DND-41 (cell line): ENCODE data around the gene ZCCHC9.
A peak's percentile ranks its signal among the peaks of the same experiment; 100 is the strongest.
"Not testable (repeated sequence)": the region's sequence is repeated elsewhere in the genome, so short reads cannot be mapped to it uniquely, and the experiment has no call there.

ENCODE experiments used
- ATAC-seq: fragments of 200-7000 bp; cut with Tn5 transposase; 3 replicates; pipeline ENCODE4 v1.9.1; 2021; ENCODE audit warnings: low read depth; ENCODE audit not compliant: insufficient read depth
- DNase-seq: peaks from one replicate; pipeline ENCODE4 v3.0.0-alpha.2; 2020
- H2AFZ ChIP-seq: 2 replicates; pipeline ENCODE4 v1.6.0; 2012; ENCODE audit warnings: low read depth, low read length
- H3K27ac ChIP-seq: 2 replicates; pipeline ENCODE4 v1.5.1; 2012; ENCODE audit warnings: low read length, inconsistent platforms
- H3K27me3 ChIP-seq: fragments of 200-600 bp; sonication (generic); 2 replicates; pipeline ENCODE4 v1.6.0; 2012; ENCODE audit warnings: low read length, mild to moderate bottlenecking, inconsistent platforms; ENCODE audit not compliant: insufficient read depth, poor library complexity
- H3K36me3 ChIP-seq: 2 replicates; pipeline ENCODE4 v1.5.1; 2012; ENCODE audit warnings: low read length, inconsistent platforms; ENCODE audit not compliant: insufficient read depth
- H3K4me1 ChIP-seq: 2 replicates; pipeline ENCODE4 v1.5.1; 2012; ENCODE audit warnings: mild to moderate bottlenecking, low read length; ENCODE audit not compliant: insufficient read depth
- H3K4me2 ChIP-seq: 2 replicates; pipeline ENCODE4 v1.6.0; 2012; ENCODE audit warnings: mild to moderate bottlenecking, moderate library complexity, low read length, inconsistent platforms; ENCODE audit not compliant: insufficient read depth
- H3K4me3 ChIP-seq, 2 experiments: fragments of 200-600 bp in 1 of 2; shearing (Covaris generic) in 1 of 2; 2 replicates each; pipeline ENCODE4 v1.5.1; 2012 to 2016; ENCODE audit warnings: inconsistent platforms in 2 of 2, low read length in 2 of 2, mild to moderate bottlenecking in 2 of 2, low read depth in 1 of 2, moderate library complexity in 1 of 2
- H3K79me2 ChIP-seq: 2 replicates; pipeline ENCODE4 v1.6.0; 2012; ENCODE audit warnings: low read length, inconsistent platforms; ENCODE audit not compliant: insufficient read depth
- H3K9ac ChIP-seq: 2 replicates; pipeline ENCODE4 v1.6.0; 2012; ENCODE audit warnings: low read depth, mild to moderate bottlenecking, inconsistent platforms, low read length, moderate library complexity
- H3K9me3 ChIP-seq: 2 replicates; pipeline ENCODE4 v1.5.1; 2012; ENCODE audit warnings: low read length, moderate library complexity, mild to moderate bottlenecking, inconsistent platforms; ENCODE audit not compliant: insufficient read depth, severe bottlenecking
- H4K20me1 ChIP-seq: 2 replicates; pipeline ENCODE4 v1.6.0; 2012; ENCODE audit warnings: low read length; ENCODE audit not compliant: insufficient read depth
- CTCF ChIP-seq: IDR thresholded peaks from 2 replicates; pipeline ENCODE4 v1.5.1; 2012; ENCODE audit warnings: borderline replicate concordance, low read length, moderate library complexity, mild to moderate bottlenecking; ENCODE audit not compliant: poor library complexity, severe bottlenecking; ENCODE audit errors: extremely low read depth
- EZH2 ChIP-seq: IDR thresholded peaks from 3 replicates; pipeline ENCODE4 v1.6.1; 2012; ENCODE audit warnings: borderline replicate concordance, low read depth, mild to moderate bottlenecking, moderate library complexity, low read length, inconsistent platforms; ENCODE audit not compliant: severe bottlenecking

The ZCCHC9 gene

GRCh38 chr5:81286059-81286617 lies 15.2 kb upstream of the ZCCHC9 start:
- ATAC-seq (no peak), DNase-seq (no peak)
- TF ChIP-seq EZH2 (no peak), CTCF (no peak)
- H3K4me3 ChIP-seq: no peak overlapping the region
- H3K27me3 ChIP-seq: no peaks in the 10 kb centered on the region
- no peak overlapping the region for H3K27ac ChIP-seq
- no peaks in the 10 kb centered on the region for H3K36me3 ChIP-seq
- no peaks in the 10 kb centered on the region for H3K9me3 ChIP-seq
- H3K79me2 ChIP-seq: peaks cover 29% of the 10 kb centered on the region
- H3K4me2 ChIP-seq: no peak overlapping the region
- H3K9ac ChIP-seq: no peak overlapping the region
- H4K20me1 ChIP-seq: no peaks in the 10 kb centered on the region
- H3K4me1 ChIP-seq: peaks cover 11% of the 10 kb centered on the region
- H2AFZ ChIP-seq: no peak overlapping the region

GRCh38 chr5:81288021-81288433 lies 13.4 kb upstream of the ZCCHC9 start:
- no peaks in the 10 kb centered on the region for H4K20me1 ChIP-seq
- peaks cover 44% of the 10 kb centered on the region for H3K79me2 ChIP-seq
- no peak for ATAC-seq

DNA sequence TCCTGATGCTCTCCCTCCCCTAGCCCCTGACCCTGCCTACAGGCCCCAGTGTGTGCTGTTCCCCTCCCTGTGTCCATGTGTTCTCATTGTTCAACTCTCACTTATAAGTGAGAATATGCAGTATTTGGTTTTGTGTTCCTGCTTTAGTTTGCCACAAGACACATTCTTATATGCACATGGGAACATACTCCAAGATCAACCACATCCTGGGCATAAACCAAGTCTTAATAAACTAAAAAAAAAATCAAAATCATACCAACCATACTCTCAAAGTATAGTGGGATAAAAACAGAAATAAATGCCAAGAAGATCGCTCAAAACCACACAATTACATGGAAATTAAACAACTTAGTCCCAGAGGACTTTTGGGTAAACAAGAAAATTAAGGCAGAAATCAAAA lies 11.2 kb upstream of the ZCCHC9 start:
- Histone ChIP-seq H3K9me3 (peaks cover 20% of the 10 kb centered on the region), H3K4me3 (no peak overlapping the region), H3K9ac (no peak overlapping the region), H3K27ac (no peak overlapping the region), H3K4me2 (no peak overlapping the region), H3K27me3 (no peaks in the 10 kb centered on the region), H3K79me2 (peaks cover 53% of the 10 kb centered on the region), H3K4me1 (peaks cover 11% of the 10 kb centered on the region), H2AFZ (no peak overlapping the region), H4K20me1 (no peaks in the 10 kb centered on the region), H3K36me3 (peaks cover 10% of the 10 kb centered on the region; the same call in 1 of the 2 replicates)
- ATAC-seq: peak; percentile 72
- no peak for DNase-seq
- TF ChIP-seq EZH2: no peak
- TF ChIP-seq CTCF: no peak

More at GRCh38 chr5:81288021-81288433, 13.4 kb upstream of the ZCCHC9 start:
- H3K4me2 ChIP-seq: no peak overlapping the region
- H3K36me3 ChIP-seq: 0 out of 2 replicates have a peak, but pooled peaks cover 4% of the 10 kb centered on the region
- TF ChIP-seq CTCF (no peak), EZH2 (no peak)
- peaks cover 14% of the 10 kb centered on the region for H3K9me3 ChIP-seq
- DNase-seq: no peak
- H3K9ac ChIP-seq: no peak overlapping the region
- peaks cover 11% of the 10 kb centered on the region for H3K4me1 ChIP-seq
- H2AFZ ChIP-seq: no peak overlapping the region
- H3K4me3 ChIP-seq: no peak overlapping the region
- H3K27me3 ChIP-seq: no peaks in the 10 kb centered on the region
- H3K27ac ChIP-seq: no peak overlapping the region

- H3K4me2 ChIP-seq: no peak overlapping the region
- no peaks in the 10 kb centered on the region for H4K20me1 ChIP-seq
- TF ChIP-seq CTCF: no peak
- no peak for TF ChIP-seq EZH2
- no peak for ATAC-seq
- H2AFZ ChIP-seq: no peak overlapping the region
- H3K9me3 ChIP-seq: peaks cover 20% of the 10 kb centered on the region
- H3K9ac ChIP-seq: no peak overlapping the region
- no peak overlapping the region for H3K4me3 ChIP-seq
- H3K27ac ChIP-seq: no peak overlapping the region
- DNase-seq: no peak
- H3K4me1 ChIP-seq: peaks cover 11% of the 10 kb centered on the region
- H3K79me2 ChIP-seq: peaks cover 49% of the 10 kb centered on the region
- peaks cover 10% of the 10 kb centered on the region; the same call in 1 of the 2 replicates for H3K36me3 ChIP-seq
- no peaks in the 10 kb centered on the region for H3K27me3 ChIP-seq
Measured at GRCh38 chr5:81292130-81292529, 9.3 kb upstream of the ZCCHC9 start.

GRCh38 chr5:81294021-81294420 lies 7.4 kb upstream of the ZCCHC9 start:
- H3K4me2 ChIP-seq, H4K20me1 ChIP-seq, H3K27ac ChIP-seq, H2AFZ ChIP-seq, H3K27me3 ChIP-seq, H3K4me3 ChIP-seq, ATAC-seq, H3K9ac ChIP-seq, DNase-seq: not testable (repeated sequence)
- Histone ChIP-seq H3K4me1 (peaks cover 17% of the 10 kb centered on the region), H3K9me3 (peaks cover 20% of the 10 kb centered on the region), H3K36me3 (peaks cover 10% of the 10 kb centered on the region; the same call in 1 of the 2 replicates), H3K79me2 (peaks cover 50% of the 10 kb centered on the region)
